Heart left ventricle (tissue), 16 donors: Measurements from ENCODE around the gene UHRF1. TPM values are rescaled to one million over a fixed set of nuclear protein-coding genes. Genes with fewer than 3 reads are reported as not detected.

Experiments used
- ATAC-seq, 4 donors: fragments of 200-7000 bp; cut with Tn5 transposase; one replicate each; pipeline ENCODE4 v1.9.1; 2020 to 2022; ENCODE audit warnings: moderate library complexity in 4 of 4, mild to moderate bottlenecking in 3 of 4, moderate number of reproducible peaks in 1 of 4
- DNase-seq, 5 donors: peaks; one replicate each; pipeline ENCODE4 v3.0.0-alpha.2; 2020
- H3K27ac ChIP-seq, 12 donors: fragments of 200-600 bp; sonication (generic) in 4 of 12; one replicate each; pipeline versions ENCODE4 v1.5.0 to v1.8.0; 2016 to 2022; ENCODE audit warnings: mild to moderate bottlenecking in 2 of 12
- H3K27me3 ChIP-seq, 9 donors: fragments of 200-600 bp; sonication (generic) in 2 of 9; one replicate each; pipeline versions ENCODE4 v1.5.1 to v1.8.0; 2016 to 2022; ENCODE audit warnings: mild to moderate bottlenecking in 3 of 9
- H3K36me3 ChIP-seq, 9 donors: fragments of 200-600 bp; sonication (generic) in 2 of 9; one replicate each; pipeline versions ENCODE4 v1.5.0 to v1.8.0; 2018 to 2022; ENCODE audit warnings: mild to moderate bottlenecking in 2 of 9
- H3K4me1 ChIP-seq, 12 donors: fragments of 200-600 bp; sonication (generic) in 4 of 12; one replicate each; pipeline versions ENCODE4 v1.5.0 to v1.8.0; 2016 to 2022; ENCODE audit warnings: mild to moderate bottlenecking in 3 of 12
- H3K4me3 ChIP-seq, 12 donors: fragments of 200-600 bp; sonication (generic) in 4 of 12; one replicate each; pipeline versions ENCODE4 v1.5.0 to v1.8.0; 2017 to 2022; ENCODE audit warnings: mild to moderate bottlenecking in 9 of 12, moderate library complexity in 4 of 12
- H3K9me3 ChIP-seq, 12 donors: fragments of 200-600 bp; sonication (generic) in 4 of 12; one replicate each; pipeline versions ENCODE4 v1.5.0 to v1.8.0; 2016 to 2022; ENCODE audit warnings: mild to moderate bottlenecking in 1 of 12
- CTCF ChIP-seq, 12 donors: fragments of 200-600 bp; sonication (generic) in 4 of 12; IDR thresholded peaks; one replicate each; pipeline versions ENCODE4 v1.5.0 to v1.8.0; 2018 to 2022; ENCODE audit warnings: antibody characterized with exemption in 12 of 12, mild to moderate bottlenecking in 5 of 12
- POLR2A ChIP-seq, 2 donors: fragments of 450-650 bp; IDR thresholded peaks; one replicate each; pipeline ENCODE4 v1.6.1; 2017; ENCODE audit warnings: antibody characterized with exemption in 2 of 2, mild to moderate bottlenecking in 2 of 2, moderate library complexity in 2 of 2
- WGBS, 4 donors: extraction: QIAGEN DNeasy Blood & Tissue Kit in 2 of 4; methylation state at CpG; one replicate each; pipeline versions ENCODE4 v1.1.5 to v1.1.7; 2013 to 2018; 5-methylcytosine and 5-hydroxymethylcytosine counted together
- intact Hi-C, 10 donors: fragments of 100-400 bp; cut with DNase I; formaldehyde crosslinking; loops; one replicate each; pipeline versions ENCODE4 v1.11.1 to v1.14.2; 2022
- polyA plus RNA-seq, 2 donors: library from polyadenylated mRNA; stranded (reverse); fragments of 200-250 nt; gene quantifications; one replicate each; pipeline ENCODE4 v1.2.3, GENCODE V29; 2013
- total RNA-seq, 9 donors: library from RNA; depleted of rRNA in 2 of 9; stranded (reverse); fragments of >200 nt in 2 of 9; fragmentation: NEBNext Ultra II Directional in 3 of 9; extraction: Animal tissue kit (Norgen Biotek cat#: 25700) in 3 of 9; gene quantifications; one replicate each; pipeline versions ENCODE4 v1.1.0 to v1.2.4, GENCODE V29; 2016 to 2023
- donor health status: ischemic (EF 13 %, LVEDD 7.1; RV severe dilation, severe dysfunction).
- donor health status: healthy with polysubstance abuse.
- donor health status: DM: no; HTN: yes; CAD: no.
- donor health status: DM: no; HTN: no; CAD: no.
- donor health status: ischemic (EF 25% LVEDD 6.9; RV normal size, moderate dysfunction).
- donor health status: ischemic (EF 25% LVEDD 5.7; RV mildly dilated, moderate dysfunction).
- donor health status: healthy.
- donor health status: DM: yes; HTN: yes; CAD: no.
- donor health status: ischemic (EF 35%, LVEDD 5.7; RV mildly dilated, moderate dysfunction).
- donor health status: nonischemic (EF 11% LVEDD 7.7; RV severe dilation, severe dysfunction).
- donor health status: DM: yes; HTN: yes; CAD: no.
- donor health status: PGD.
- donor health status: ischemic (EF 29% LVEDD 5.4; RV normal size, mild dysfunction).
- donor health status: nonischemic (EF 23%, LVEDD 6.1; RV moderate dilation, normal function).

The UHRF1 gene
- total and polyA plus RNA-seq, 11 donors = 0.25 to 8.9 (median 0.74) TPM

DNA sequence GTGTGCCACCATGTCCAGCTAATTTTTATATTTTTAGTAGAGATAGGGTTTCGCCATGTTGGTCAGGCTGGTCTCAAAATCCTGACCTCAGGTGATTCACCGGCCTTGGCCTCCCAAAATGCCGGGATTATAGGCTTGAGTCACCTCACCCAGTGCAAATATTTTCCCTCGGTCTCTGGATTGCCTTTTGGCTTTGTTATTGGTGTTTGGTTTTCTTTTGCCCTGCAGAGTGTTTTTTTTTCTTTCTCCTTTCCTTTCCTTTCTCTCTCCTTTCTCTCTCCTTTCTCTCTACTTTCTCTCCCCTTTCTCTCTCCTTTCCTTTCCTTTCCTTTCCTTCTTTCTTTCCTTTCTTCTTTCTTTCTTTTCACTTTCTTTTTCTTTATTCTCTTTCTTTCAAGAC, 92.8 kb downstream of the UHRF1 start:
- TF ChIP-seq POLR2A (IDR thresholded peaks at IDR 0.05) (no peak), CTCF (IDR thresholded peaks at IDR 0.05) (no peak)
- no peaks in the 10 kb centered on the region for H3K9me3 ChIP-seq
- DNase-seq = peak in 1 of 5 donors; percentile 2
- H3K36me3 ChIP-seq = peaks cover 0 to 13% (median 3%) of the 10 kb centered on the region in 9 donors
- peaks cover 0 to 13% (median 0%) of the 10 kb centered on the region in 12 donors for H3K4me1 ChIP-seq
- H3K27ac ChIP-seq = no peak overlapping the region
- H3K4me3 ChIP-seq = no peak overlapping the region
- ATAC-seq = no peak
- no peaks in the 10 kb centered on the region for H3K27me3 ChIP-seq
- WGBS, 4 donors = 93 to 97% (median 94%) methylated on average over 4 of the region's 4 CpGs
- intact Hi-C loops = no loop called here

GRCh38 chr19:5003781-5004180, 94.5 kb downstream of the UHRF1 start:
- ATAC-seq = no peak
- H3K36me3 ChIP-seq = peaks cover 0 to 4% (median 0%) of the 10 kb centered on the region in 9 donors
- no peaks in the 10 kb centered on the region for H3K27me3 ChIP-seq
- no peak overlapping the region for H3K4me3 ChIP-seq
- TF ChIP-seq POLR2A (IDR thresholded peaks at IDR 0.05) (no peak), CTCF (IDR thresholded peaks at IDR 0.05) (no peak)
- peaks cover 0 to 13% (median 0%) of the 10 kb centered on the region in 12 donors for H3K4me1 ChIP-seq
- H3K27ac ChIP-seq = no peak overlapping the region
- WGBS, 4 donors = 92 to 94% (median 93%) methylated on average over 18 of the region's 18 CpGs
- no peak for DNase-seq
- peaks cover 0 to 9% (median 0%) of the 10 kb centered on the region in 12 donors for H3K9me3 ChIP-seq
- intact Hi-C loops = no loop called here

DNA sequence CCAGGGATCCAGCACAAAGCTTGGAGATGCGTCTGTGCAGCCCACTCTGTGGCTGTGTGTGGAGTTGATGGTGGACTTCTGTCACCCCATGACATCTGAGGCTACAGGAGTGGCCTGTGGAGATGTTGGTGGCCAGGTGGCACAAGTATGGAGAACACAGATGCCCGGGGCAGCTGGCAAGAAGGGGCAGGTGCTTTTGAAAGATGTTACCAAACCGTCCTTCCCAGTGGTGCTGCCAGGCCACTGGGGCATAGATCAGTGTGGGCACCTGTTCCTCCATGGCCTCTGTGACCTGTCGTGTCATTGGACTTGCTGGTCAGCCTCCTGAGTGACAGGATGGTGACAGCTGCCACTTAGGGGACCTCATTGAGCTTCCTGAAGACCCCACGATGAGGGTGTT, 95.8 kb downstream of the UHRF1 start:
- ATAC-seq = no peak

DNA sequence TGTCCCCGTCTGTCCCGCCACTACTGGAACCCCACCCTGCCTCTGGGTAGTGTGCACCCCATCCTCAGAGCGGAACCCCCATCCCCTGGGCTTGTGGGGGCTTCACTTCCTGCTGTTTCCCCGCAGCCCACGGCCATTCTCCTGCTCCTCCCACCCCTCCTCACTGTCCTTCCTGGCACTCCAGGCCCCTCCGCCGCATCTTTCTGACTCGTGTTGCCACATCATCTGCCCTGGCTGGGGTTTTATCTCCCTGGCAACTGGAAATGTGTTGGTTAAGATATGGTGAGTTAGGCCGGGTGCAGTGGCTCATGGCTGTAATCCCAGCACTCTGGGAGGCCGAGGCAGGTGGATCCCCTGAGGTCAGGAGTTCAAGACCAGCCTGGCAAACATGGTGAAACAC, 96.9 kb downstream of the UHRF1 start:
- H3K27ac ChIP-seq = no peak overlapping the region
- H3K27me3 ChIP-seq = no peaks in the 10 kb centered on the region
- H3K4me1 ChIP-seq = peaks cover 0 to 13% (median 0%) of the 10 kb centered on the region in 12 donors
- H3K36me3 ChIP-seq = no peaks in the 10 kb centered on the region
- TF ChIP-seq POLR2A (IDR thresholded peaks at IDR 0.05) (no peak), CTCF (IDR thresholded peaks at IDR 0.05) (no peak)
- intact Hi-C loops = no loop called here
- H3K9me3 ChIP-seq = peaks cover 0 to 9% (median 0%) of the 10 kb centered on the region in 12 donors
- H3K4me3 ChIP-seq = no peak overlapping the region
- DNase-seq = no peak
- ATAC-seq = peak in 3 of 4 donors; percentile 44 to 46 (median 45)
- WGBS, 4 donors = 48 to 59% (median 56%) methylated on average over 10 of the region's 10 CpGs

More for the DNA sequence above, 95.8 kb downstream of the UHRF1 start:
- no peak for DNase-seq
- TF ChIP-seq CTCF (IDR thresholded peaks at IDR 0.05) (no peak), POLR2A (IDR thresholded peaks at IDR 0.05) (no peak)
- Histone ChIP-seq H3K4me3 (no peak overlapping the region), H3K27ac (no peak overlapping the region), H3K27me3 (no peaks in the 10 kb centered on the region), H3K4me1 (peaks cover 0 to 13% (median 0%) of the 10 kb centered on the region in 12 donors), H3K36me3 (no peaks in the 10 kb centered on the region), H3K9me3 (peaks cover 0 to 9% (median 0%) of the 10 kb centered on the region in 12 donors)
- WGBS, 4 donors = 76 to 84% (median 83%) methylated on average over 2 to 5 of the region's 5 CpGs
- intact Hi-C loops = no loop called here
